T-helper 17 cell (primary cell): Measurements from ENCODE around the gene CDK14. TPM values are rescaled to one million over a fixed set of nuclear protein-coding genes. Genes with fewer than 3 reads are reported as not detected.

Experiments
- ATAC-seq: fragments of 150-1000 bp; cut with Tn5 transposase; 2 replicates; pipeline ENCODE4 v1.10.0; 2021; ENCODE audit warnings: mild to moderate bottlenecking, moderate library complexity
- DNase-seq, 3 donors: peaks; one replicate each; pipeline versions ENCODE4 v3.0.0 to v3.0.0-alpha.2; 2020 to 2021
- H3K9me3 ChIP-seq: one replicate; pipeline ENCODE4 v1.7.0; 2013; ENCODE audit warnings: low read length, mild to moderate bottlenecking; ENCODE audit not compliant: control insufficient read depth, poor library complexity, severe bottlenecking
- H3K27ac Mint-ChIP-seq: one replicate; pipeline ENCODE4 v1.8.0; 2022; ENCODE audit warnings: mild to moderate bottlenecking, moderate library complexity, mixed read lengths
- H3K27me3 Mint-ChIP-seq: one replicate; pipeline ENCODE4 v1.8.0; 2022; ENCODE audit warnings: mixed read lengths
- H3K36me3 Mint-ChIP-seq: one replicate; pipeline ENCODE4 v1.8.0; 2022; ENCODE audit warnings: low read depth, mixed read lengths
- H3K4me1 Mint-ChIP-seq: one replicate; pipeline ENCODE4 v1.8.0; 2022; ENCODE audit warnings: mild to moderate bottlenecking, mixed read lengths
- H3K4me3 Mint-ChIP-seq: one replicate; pipeline ENCODE4 v1.8.0; 2022; ENCODE audit warnings: mild to moderate bottlenecking, moderate library complexity, mixed read lengths
- total RNA-seq, 4 donors: library from RNA in 2 of 4; stranded (reverse) in 2 of 4; gene quantifications; one replicate each; pipeline ENCODE4 v1.2.3 and lab custom pipeline; 2022 to 2026

The CDK14 gene
- total RNA-seq, 2 donors from 2014 or later: 1.7 to 4.6 TPM

GRCh38 chr7:91083855-91084644 lies 487.9 kb downstream of the CDK14 start:
- H3K9me3 ChIP-seq: no peaks in the 10 kb centered on the region
- ATAC-seq (no peak), DNase-seq (no peak)
- peak overlapping the region; percentile 6 for H3K4me3 Mint-ChIP-seq
- H3K27ac Mint-ChIP-seq: no peak overlapping the region
- peaks cover 3% of the 10 kb centered on the region for H3K4me1 Mint-ChIP-seq
- H3K27me3 Mint-ChIP-seq: peaks cover 6% of the 10 kb centered on the region
- H3K36me3 Mint-ChIP-seq: no peaks in the 10 kb centered on the region

- H3K4me1 Mint-ChIP-seq: peaks cover 6% of the 10 kb centered on the region
- no peak overlapping the region for H3K27ac Mint-ChIP-seq
- peaks cover 6% of the 10 kb centered on the region for H3K27me3 Mint-ChIP-seq
- ATAC-seq (no peak), DNase-seq (no peak)
- H3K36me3 Mint-ChIP-seq: no peaks in the 10 kb centered on the region
- H3K4me3 Mint-ChIP-seq: no peak overlapping the region
- H3K9me3 ChIP-seq: no peaks in the 10 kb centered on the region
Observed at GRCh38 chr7:91085175-91085574, 489.1 kb downstream of the CDK14 start.

DNA sequence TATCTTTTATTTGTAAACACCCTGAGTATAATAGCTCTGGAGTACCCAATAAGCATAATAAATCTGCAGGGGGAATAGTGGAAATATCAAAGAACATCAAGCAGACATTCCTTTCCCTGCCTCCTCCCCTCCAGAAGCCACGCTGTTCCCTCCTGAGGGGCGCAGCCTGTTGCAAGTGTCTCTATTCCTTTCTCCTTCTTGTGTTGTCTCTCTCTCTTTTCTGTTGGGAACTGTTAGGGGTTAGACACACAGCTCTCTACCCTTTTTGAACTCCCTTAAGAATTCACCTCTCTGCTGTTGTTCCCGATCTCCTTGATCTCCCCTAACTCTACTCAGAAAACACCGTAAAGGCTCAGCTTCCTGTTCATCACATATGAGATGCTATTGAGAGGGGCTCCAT lies 490.1 kb downstream of the CDK14 start:
- Mint-ChIP-seq H3K4me3 (no peak overlapping the region), H3K36me3 (no peaks in the 10 kb centered on the region), H3K27ac (no peak overlapping the region), H3K4me1 (peaks cover 6% of the 10 kb centered on the region), H3K27me3 (peaks cover 6% of the 10 kb centered on the region)
- H3K9me3 ChIP-seq: no peaks in the 10 kb centered on the region
- ATAC-seq (no peak), DNase-seq (no peak)

- no peaks in the 10 kb centered on the region for H3K9me3 ChIP-seq
- H3K27ac Mint-ChIP-seq: no peak overlapping the region
- DNase-seq: no peak
Observed at GRCh38 chr7:91088156-91088555, 492.0 kb downstream of the CDK14 start.

DNA sequence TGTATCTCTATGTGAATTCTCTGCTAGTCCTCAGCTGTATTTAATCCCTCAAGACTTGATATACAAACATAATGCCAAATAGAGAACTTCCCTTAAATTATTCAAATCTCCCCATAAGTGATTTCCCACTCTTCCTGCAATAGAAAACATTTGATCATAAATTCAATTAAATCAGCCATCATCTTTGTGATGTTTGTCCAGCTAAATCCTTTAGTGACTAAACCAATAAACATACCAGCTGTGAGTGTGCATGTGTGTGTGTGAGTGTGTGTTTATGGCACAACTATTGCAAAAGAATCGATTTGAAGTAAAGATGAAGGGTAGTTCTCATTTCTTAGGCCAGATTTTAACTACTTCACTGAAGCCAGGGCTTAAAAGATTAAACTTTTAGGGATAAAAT lies 492.6 kb downstream of the CDK14 start:
- no peaks in the 10 kb centered on the region for H3K36me3 Mint-ChIP-seq
- H3K4me3 Mint-ChIP-seq: no peak overlapping the region
- no peak for ATAC-seq

More at GRCh38 chr7:91088156-91088555, 492.0 kb downstream of the CDK14 start:
- Mint-ChIP-seq H3K4me3 (no peak overlapping the region), H3K36me3 (no peaks in the 10 kb centered on the region), H3K4me1 (peaks cover 6% of the 10 kb centered on the region), H3K27me3 (peaks cover 11% of the 10 kb centered on the region)
- no peak for ATAC-seq

DNA sequence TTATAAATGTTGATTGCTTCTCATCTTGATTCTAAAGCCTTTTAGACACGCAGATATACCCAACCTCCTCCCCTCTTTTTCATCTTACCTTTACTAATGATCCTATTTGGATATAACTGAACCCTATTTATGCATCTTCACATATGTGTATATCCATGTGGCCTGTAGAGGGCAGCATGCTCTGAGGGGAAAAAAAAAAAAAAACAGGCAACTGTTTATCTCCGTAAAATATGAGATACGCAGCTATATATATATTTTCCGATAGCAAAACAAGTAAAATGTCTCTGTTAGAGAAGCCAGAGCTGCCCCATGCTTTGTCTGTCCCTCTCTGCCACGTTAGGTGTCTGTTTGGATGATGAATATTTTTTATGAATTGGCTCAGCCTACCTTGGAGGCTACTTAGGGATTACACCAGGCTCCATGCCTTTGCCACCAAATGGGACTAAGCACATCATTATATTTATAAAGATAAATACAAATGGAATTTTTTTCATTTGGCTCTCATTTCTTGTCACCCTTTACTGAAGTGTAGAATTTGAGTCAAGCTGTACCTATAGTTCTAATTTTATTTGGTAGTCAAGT lies 493.4 kb downstream of the CDK14 start:
- ATAC-seq (peak; percentile 54), DNase-seq (no peak)
- no peaks in the 10 kb centered on the region for H3K36me3 Mint-ChIP-seq
- H3K4me1 Mint-ChIP-seq: peaks cover 6% of the 10 kb centered on the region
- H3K27ac Mint-ChIP-seq: no peak overlapping the region
- peaks cover 11% of the 10 kb centered on the region for H3K27me3 Mint-ChIP-seq
- H3K4me3 Mint-ChIP-seq: peak overlapping the region; percentile 7
- no peaks in the 10 kb centered on the region for H3K9me3 ChIP-seq

More for the DNA sequence above, 492.6 kb downstream of the CDK14 start:
- no peak overlapping the region for H3K27ac Mint-ChIP-seq
- H3K27me3 Mint-ChIP-seq: peaks cover 11% of the 10 kb centered on the region
- peaks cover 6% of the 10 kb centered on the region for H3K4me1 Mint-ChIP-seq
- no peaks in the 10 kb centered on the region for H3K9me3 ChIP-seq
- no peak for DNase-seq

DNA sequence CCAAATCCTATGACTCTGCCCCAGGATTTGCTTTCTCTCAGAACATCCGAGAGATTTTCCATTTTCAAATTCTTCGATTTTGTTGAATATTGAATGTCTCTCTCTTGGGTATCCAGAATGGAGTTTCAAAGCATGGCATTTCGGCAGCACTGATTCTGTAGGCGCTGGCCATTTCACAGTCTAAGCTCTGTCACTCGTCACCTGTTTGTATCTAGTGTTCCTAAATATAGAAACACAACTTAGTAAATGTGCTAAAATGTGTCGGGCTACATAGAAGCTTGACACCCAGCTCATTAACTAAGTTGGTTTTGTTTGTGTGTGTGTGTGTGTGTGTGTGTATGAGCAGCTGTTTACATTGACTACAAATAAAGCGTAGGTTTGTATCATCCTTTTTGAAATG lies 494.6 kb downstream of the CDK14 start:
- DNase-seq (no peak), ATAC-seq (no peak)
- Mint-ChIP-seq H3K27ac (no peak overlapping the region), H3K27me3 (peaks cover 11% of the 10 kb centered on the region), H3K4me1 (peaks cover 3% of the 10 kb centered on the region), H3K36me3 (no peaks in the 10 kb centered on the region), H3K4me3 (no peak overlapping the region)
- no peaks in the 10 kb centered on the region for H3K9me3 ChIP-seq

DNA sequence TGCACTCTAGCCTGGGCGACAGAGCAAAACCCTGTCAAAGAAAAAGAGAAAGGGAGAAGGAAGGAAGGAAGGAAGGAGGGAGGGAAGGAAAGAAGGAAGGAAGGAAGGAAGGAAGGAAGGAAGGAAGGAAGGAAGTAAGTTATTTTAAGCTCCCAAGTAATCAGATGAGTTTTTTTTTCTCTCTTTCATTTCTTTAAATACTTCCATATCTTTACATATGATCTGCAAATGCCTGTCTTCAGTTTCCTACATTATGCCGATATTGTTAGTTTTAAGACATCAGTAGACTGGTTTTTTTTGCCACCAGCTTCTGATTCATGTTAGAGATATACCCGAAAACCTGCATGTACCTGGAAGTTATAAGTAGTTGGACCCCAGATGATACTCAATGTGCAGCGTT lies 495.5 kb downstream of the CDK14 start:
- Mint-ChIP-seq H3K27ac (no peak overlapping the region), H3K36me3 (no peaks in the 10 kb centered on the region), H3K4me1 (peaks cover 3% of the 10 kb centered on the region), H3K27me3 (peaks cover 11% of the 10 kb centered on the region), H3K4me3 (no peak overlapping the region)
- DNase-seq: no peak
- H3K9me3 ChIP-seq: no peaks in the 10 kb centered on the region
- no peak for ATAC-seq

DNA sequence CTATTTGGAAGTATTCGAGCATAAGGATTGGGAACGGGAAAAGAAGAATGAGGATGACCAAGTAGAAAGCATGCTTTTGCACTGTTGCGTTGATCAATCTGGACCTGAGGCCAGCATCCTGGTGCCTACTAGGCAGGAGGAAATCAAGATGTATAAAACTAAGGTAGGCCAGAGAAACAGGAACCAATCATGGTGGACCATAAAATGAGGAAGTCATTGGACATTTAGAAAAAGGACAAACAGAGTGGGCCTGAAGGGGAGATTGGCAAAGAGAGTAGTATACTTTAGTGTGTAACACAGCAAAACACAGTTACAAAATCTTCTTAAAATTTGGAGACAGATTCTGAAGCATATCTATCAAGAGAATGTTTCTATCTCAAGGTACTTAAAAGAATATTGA lies 497.1 kb downstream of the CDK14 start:
- Mint-ChIP-seq H3K27ac (no peak overlapping the region), H3K36me3 (no peaks in the 10 kb centered on the region), H3K27me3 (peaks cover 5% of the 10 kb centered on the region), H3K4me3 (no peak overlapping the region), H3K4me1 (peaks cover 3% of the 10 kb centered on the region)
- ATAC-seq: no peak
- DNase-seq: no peak
- no peaks in the 10 kb centered on the region for H3K9me3 ChIP-seq

DNA sequence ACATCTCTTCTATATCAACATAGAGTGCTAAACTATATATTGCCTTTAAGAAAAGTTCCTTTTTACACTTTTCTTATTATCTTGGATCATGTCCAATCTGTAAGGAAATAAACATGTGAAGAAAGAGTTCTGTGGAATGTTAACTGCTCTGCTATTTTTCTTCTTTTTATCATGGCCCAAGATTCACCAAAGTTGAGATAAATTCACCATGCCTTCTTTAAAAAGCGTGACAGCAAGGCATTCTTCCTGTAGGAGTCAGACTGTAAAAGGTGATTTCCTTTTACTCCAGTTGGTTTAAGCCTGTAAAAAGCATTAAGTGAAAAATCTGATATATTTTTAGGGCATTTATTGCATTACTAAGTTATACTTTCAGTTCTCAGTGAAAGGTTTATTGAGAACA lies 502.4 kb downstream of the CDK14 start:
- Mint-ChIP-seq H3K27me3 (no peaks in the 10 kb centered on the region), H3K4me3 (no peak overlapping the region), H3K4me1 (no peaks in the 10 kb centered on the region), H3K36me3 (no peaks in the 10 kb centered on the region), H3K27ac (no peak overlapping the region)
- no peak for DNase-seq
- no peak for ATAC-seq
- H3K9me3 ChIP-seq: no peaks in the 10 kb centered on the region

DNA sequence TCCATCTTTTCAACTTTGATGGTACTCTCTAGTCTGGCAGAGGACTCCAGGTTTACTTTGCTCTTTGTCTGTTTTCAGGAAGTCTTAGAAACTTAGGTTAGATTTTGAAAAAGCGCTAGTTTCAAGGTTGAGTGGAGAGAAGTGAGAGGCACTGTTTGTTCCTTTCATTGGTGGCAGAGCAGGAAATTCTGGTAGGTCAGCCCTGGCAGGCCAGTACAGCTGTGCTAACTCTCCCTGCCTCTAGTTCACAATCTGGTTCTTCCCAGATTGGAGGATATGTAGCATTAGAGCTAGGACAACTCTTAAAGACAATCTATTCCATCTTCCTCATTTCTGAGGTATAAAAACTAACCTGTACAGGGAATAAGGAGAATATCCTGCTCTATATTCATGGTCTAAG lies 507.2 kb downstream of the CDK14 start:
- no peaks in the 10 kb centered on the region for H3K9me3 ChIP-seq
- Mint-ChIP-seq H3K27me3 (no peaks in the 10 kb centered on the region), H3K4me3 (no peak overlapping the region), H3K27ac (no peak overlapping the region), H3K36me3 (no peaks in the 10 kb centered on the region), H3K4me1 (no peaks in the 10 kb centered on the region)
- ATAC-seq: no peak
- no peak for DNase-seq

- Mint-ChIP-seq H3K4me3 (no peak overlapping the region), H3K4me1 (no peaks in the 10 kb centered on the region), H3K27me3 (no peaks in the 10 kb centered on the region), H3K27ac (no peak overlapping the region), H3K36me3 (no peaks in the 10 kb centered on the region)
- DNase-seq (no peak), ATAC-seq (no peak)
- no peaks in the 10 kb centered on the region for H3K9me3 ChIP-seq
Observed at GRCh38 chr7:91107460-91107859, 511.3 kb downstream of the CDK14 start.

DNA sequence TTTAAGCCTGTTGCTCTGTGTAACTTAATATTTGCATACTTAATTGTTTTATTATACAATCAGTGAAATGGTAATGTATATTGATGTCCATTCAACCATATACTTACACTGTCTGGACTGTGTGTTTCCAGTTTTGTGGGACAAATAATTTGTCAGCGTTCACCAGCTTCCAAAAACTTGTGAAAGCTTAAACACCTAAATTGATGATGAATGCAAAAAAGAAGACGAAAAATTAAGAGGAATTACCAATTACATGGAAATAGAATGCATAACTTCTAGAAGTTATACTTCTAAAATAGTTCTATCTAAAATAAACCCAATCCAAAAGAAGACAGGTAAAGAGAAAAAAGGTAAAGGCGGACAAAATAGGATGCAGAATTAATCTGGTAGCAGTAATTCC lies 513.1 kb downstream of the CDK14 start:
- ATAC-seq: no peak
- H3K27ac Mint-ChIP-seq: no peak overlapping the region
- H3K4me1 Mint-ChIP-seq: no peaks in the 10 kb centered on the region
- no peaks in the 10 kb centered on the region for H3K9me3 ChIP-seq
- H3K27me3 Mint-ChIP-seq: no peaks in the 10 kb centered on the region
- H3K36me3 Mint-ChIP-seq: no peaks in the 10 kb centered on the region
- no peak overlapping the region for H3K4me3 Mint-ChIP-seq
- no peak for DNase-seq

GRCh38 chr7:91112902-91113341 lies 516.8 kb downstream of the CDK14 start:
- no peak overlapping the region for H3K27ac Mint-ChIP-seq
- no peak for ATAC-seq

More at GRCh38 chr7:91112902-91113341, 516.8 kb downstream of the CDK14 start:
- Mint-ChIP-seq H3K36me3 (no peaks in the 10 kb centered on the region), H3K27me3 (no peaks in the 10 kb centered on the region), H3K4me1 (no peaks in the 10 kb centered on the region), H3K4me3 (no peak overlapping the region)
- no peaks in the 10 kb centered on the region for H3K9me3 ChIP-seq
- DNase-seq: no peak
